OCI-LY3 (cell line): Measurements from ENCODE around the gene ZNF256.

Experiments used
- EZH2phosphoT487 ChIP-seq: fragments of 200-600 bp; shearing (Covaris generic); IDR thresholded peaks from 2 replicates; pipeline ENCODE4 v1.6.1; 2018; ENCODE audit warnings: antibody characterized with exemption, mixed run types, low read depth
- TF ChIP-seq, protein P1 (sequence below): fragments of 200-600, 300-600 bp; sonication (generic); IDR thresholded peaks from 2 replicates; pipeline ENCODE4 v1.5.1; 2014; ENCODE audit warnings: antibody characterized with exemption, low read length, low read depth

GRCh38 chr19:57900311-57900710, 47.2 kb downstream of the ZNF256 start:
- TF ChIP-seq, protein P1, sequence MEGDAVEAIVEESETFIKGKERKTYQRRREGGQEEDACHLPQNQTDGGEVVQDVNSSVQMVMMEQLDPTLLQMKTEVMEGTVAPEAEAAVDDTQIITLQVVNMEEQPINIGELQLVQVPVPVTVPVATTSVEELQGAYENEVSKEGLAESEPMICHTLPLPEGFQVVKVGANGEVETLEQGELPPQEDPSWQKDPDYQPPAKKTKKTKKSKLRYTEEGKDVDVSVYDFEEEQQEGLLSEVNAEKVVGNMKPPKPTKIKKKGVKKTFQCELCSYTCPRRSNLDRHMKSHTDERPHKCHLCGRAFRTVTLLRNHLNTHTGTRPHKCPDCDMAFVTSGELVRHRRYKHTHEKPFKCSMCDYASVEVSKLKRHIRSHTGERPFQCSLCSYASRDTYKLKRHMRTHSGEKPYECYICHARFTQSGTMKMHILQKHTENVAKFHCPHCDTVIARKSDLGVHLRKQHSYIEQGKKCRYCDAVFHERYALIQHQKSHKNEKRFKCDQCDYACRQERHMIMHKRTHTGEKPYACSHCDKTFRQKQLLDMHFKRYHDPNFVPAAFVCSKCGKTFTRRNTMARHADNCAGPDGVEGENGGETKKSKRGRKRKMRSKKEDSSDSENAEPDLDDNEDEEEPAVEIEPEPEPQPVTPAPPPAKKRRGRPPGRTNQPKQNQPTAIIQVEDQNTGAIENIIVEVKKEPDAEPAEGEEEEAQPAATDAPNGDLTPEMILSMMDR, result no peak
- no peak for TF ChIP-seq EZH2phosphoT487
